Mesenchymal stem cell (in vitro differentiated cells and primary cell): ENCODE results near the gene C12orf50.
"Not testable (repeated sequence)": the region's sequence is repeated elsewhere in the genome, so short reads cannot be mapped to it uniquely, and the experiment has no call there.

ENCODE experiments used
- DNase-seq: peaks from one replicate; pipeline ENCODE4 v3.0.0-alpha.2; 2013
- H2AFZ ChIP-seq: one replicate; pipeline ENCODE4 v1.6.1; 2013; ENCODE audit warnings: low read depth, mild to moderate bottlenecking, control low read depth, inconsistent platforms, low read length, moderate library complexity
- H2AK5ac ChIP-seq: 2 replicates; pipeline ENCODE4 v1.6.1; 2013; ENCODE audit warnings: low read length, moderate library complexity, mild to moderate bottlenecking, inconsistent platforms; ENCODE audit not compliant: severe bottlenecking
- H2BK120ac ChIP-seq: one replicate; pipeline ENCODE4 v1.6.1; 2013; ENCODE audit warnings: low read depth, mild to moderate bottlenecking, inconsistent platforms, low read length, moderate library complexity
- H2BK12ac ChIP-seq, 2 experiments: one replicate each; pipeline ENCODE4 v1.6.1; 2013; ENCODE audit warnings: inconsistent platforms in 2 of 2, low read length in 2 of 2, mild to moderate bottlenecking in 2 of 2, moderate library complexity in 2 of 2, control low read depth in 1 of 2
- H2BK15ac ChIP-seq: one replicate; pipeline ENCODE4 v1.6.1; 2013; ENCODE audit warnings: mild to moderate bottlenecking, low read depth, inconsistent platforms; ENCODE audit not compliant: poor library complexity, severe bottlenecking
- H2BK5ac ChIP-seq: 2 replicates; pipeline ENCODE4 v1.6.1; 2013; ENCODE audit warnings: low read depth, mild to moderate bottlenecking, low read length, control low read depth, inconsistent platforms; ENCODE audit not compliant: poor library complexity, severe bottlenecking
- H3K14ac ChIP-seq, 2 experiments: one replicate each; pipeline ENCODE4 v1.6.1; 2013; ENCODE audit warnings: inconsistent platforms in 2 of 2, low read length in 2 of 2, control low read depth in 1 of 2, mild to moderate bottlenecking in 1 of 2, moderate library complexity in 1 of 2
- H3K18ac ChIP-seq, 2 experiments: one replicate each; pipeline ENCODE4 v1.6.1; 2013; ENCODE audit warnings: inconsistent platforms in 2 of 2, low read length in 2 of 2, control low read depth in 1 of 2, low read depth in 1 of 2, mild to moderate bottlenecking in 1 of 2
- H3K23ac ChIP-seq, 2 experiments: one replicate each; pipeline ENCODE4 v1.6.1; 2013; ENCODE audit warnings: inconsistent platforms in 2 of 2, low read length in 2 of 2, mild to moderate bottlenecking in 2 of 2, moderate library complexity in 2 of 2, control low read depth in 1 of 2
- H3K27ac ChIP-seq: 2 replicates; pipeline ENCODE4 v1.5.1; 2013; ENCODE audit warnings: mild to moderate bottlenecking, moderate library complexity, low read length, control low read depth, inconsistent platforms; ENCODE audit not compliant: poor library complexity, severe bottlenecking
- H3K27me3 ChIP-seq, 2 experiments: 2 replicates each; pipeline versions ENCODE4 v1.6.1 to v1.7.0; 2013; ENCODE audit warnings: low read length in 2 of 2, mild to moderate bottlenecking in 2 of 2, moderate library complexity in 2 of 2, control low read depth in 1 of 2, inconsistent platforms in 1 of 2; ENCODE audit not compliant: control insufficient read depth in 1 of 2, insufficient read depth in 1 of 2
- H3K36me3 ChIP-seq, 2 experiments: 2 replicates each; pipeline versions ENCODE4 v1.6.1 to v1.7.0; 2013; ENCODE audit warnings: low read length in 2 of 2, control low read depth in 1 of 2, inconsistent platforms in 1 of 2, low read depth in 1 of 2, mild to moderate bottlenecking in 1 of 2; ENCODE audit not compliant: insufficient read depth in 2 of 2, control insufficient read depth in 1 of 2
- H3K4ac ChIP-seq, 2 experiments: one replicate each; pipeline ENCODE4 v1.6.1; 2013; ENCODE audit warnings: inconsistent platforms in 2 of 2, low read length in 2 of 2, mild to moderate bottlenecking in 2 of 2, moderate library complexity in 2 of 2, control low read depth in 1 of 2, low read depth in 1 of 2
- H3K4me1 ChIP-seq: 2 replicates; pipeline ENCODE4 v1.6.1; 2013; ENCODE audit warnings: low read depth, low read length, control low read depth; ENCODE audit not compliant: control insufficient read depth, insufficient read depth
- H3K4me2 ChIP-seq: 2 replicates; pipeline ENCODE4 v1.6.1; 2013; ENCODE audit warnings: low read length, mild to moderate bottlenecking, inconsistent platforms; ENCODE audit not compliant: poor library complexity, severe bottlenecking
- H3K4me3 ChIP-seq, 2 experiments: 2 replicates each; pipeline versions ENCODE4 v1.5.1 to v1.7.0; 2013; ENCODE audit warnings: low read length in 2 of 2, mild to moderate bottlenecking in 2 of 2, control low read depth in 1 of 2, low read depth in 1 of 2; ENCODE audit not compliant: insufficient read depth in 1 of 2
- H3K79me1 ChIP-seq: replicated peaks from 2 replicates; pipeline ENCODE4 v1.6.1; 2013; ENCODE audit warnings: mild to moderate bottlenecking, control low read depth, low read length, inconsistent platforms; ENCODE audit not compliant: poor library complexity, severe bottlenecking
- H3K9ac ChIP-seq: 2 replicates; pipeline ENCODE4 v1.7.0; 2013; ENCODE audit warnings: mild to moderate bottlenecking, low read length, moderate library complexity
- H3K9me3 ChIP-seq: 2 replicates; pipeline ENCODE4 v1.7.0; 2013; ENCODE audit warnings: mild to moderate bottlenecking, low read length; ENCODE audit not compliant: control insufficient read depth
- H4K8ac ChIP-seq: one replicate; pipeline ENCODE4 v1.6.1; 2013; ENCODE audit warnings: inconsistent platforms, mild to moderate bottlenecking, low read length, moderate library complexity
- H4K91ac ChIP-seq: one replicate; pipeline ENCODE4 v1.6.1; 2013; ENCODE audit warnings: mild to moderate bottlenecking, low read length, inconsistent platforms
- WGBS: methylation state at CpG from one replicate; pipeline ENCODE4 v1.1.7; 2013; ENCODE audit warnings: mixed read lengths; 5-methylcytosine and 5-hydroxymethylcytosine counted together

Gene C12orf50

DNA sequence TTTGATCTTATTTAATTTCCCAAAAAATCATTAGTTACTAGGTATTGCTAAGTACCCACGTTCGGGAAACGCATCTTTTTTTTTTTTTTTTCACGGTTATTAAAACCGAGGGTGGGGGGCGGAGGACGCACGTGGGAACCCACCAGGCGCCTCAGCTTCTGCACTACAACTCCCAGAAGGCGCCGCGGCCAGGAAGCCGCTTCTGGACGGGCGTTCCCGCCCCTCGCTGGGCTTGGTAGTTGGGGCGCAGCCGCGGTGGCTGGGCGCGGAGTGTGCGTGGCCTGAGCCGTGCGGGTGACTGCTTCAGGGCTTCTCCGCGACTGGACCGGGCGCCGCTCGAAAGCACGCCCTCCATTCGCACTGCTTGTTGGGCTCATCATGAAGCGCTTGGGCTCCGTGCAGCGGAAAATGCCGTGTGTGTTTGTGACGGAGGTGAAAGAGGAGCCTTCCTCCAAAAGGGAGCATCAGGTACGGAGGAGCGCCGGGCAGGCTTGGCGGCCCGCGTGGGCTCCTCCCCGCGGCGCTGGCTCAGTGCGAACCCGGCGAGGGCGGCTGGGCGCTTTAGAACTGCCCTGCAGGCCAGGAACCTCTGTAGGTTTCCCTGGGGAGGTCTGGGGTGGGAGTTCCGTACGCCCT, 6.2 kb upstream of the C12orf50 start:
- H3K27ac ChIP-seq: peak overlapping the region; percentile 67
- H3K23ac ChIP-seq: peak overlapping the region in 1 of 2 experiments; percentile 67
- H3K9ac ChIP-seq: peak overlapping the region; percentile 90
- peak overlapping the region in 1 of 2 experiments; percentile 98 for H3K14ac ChIP-seq
- peak overlapping the region; percentile 87 for H4K8ac ChIP-seq
- H3K27me3 ChIP-seq: no peaks in the 10 kb centered on the region
- H3K18ac ChIP-seq: peak overlapping the region; percentile 84 to 92
- peak overlapping the region in 1 of 2 experiments; percentile 89 for H3K4ac ChIP-seq
- H2BK5ac ChIP-seq: no peak overlapping the region
- no peaks in the 10 kb centered on the region for H3K9me3 ChIP-seq
- peaks cover 0 to 6% of the 10 kb centered on the region in 2 experiments for H3K36me3 ChIP-seq
- no peak overlapping the region for H2AK5ac ChIP-seq
- H2BK12ac ChIP-seq: peak overlapping the region in 1 of 2 experiments; percentile 45
- peak; percentile 91 for DNase-seq
- peak overlapping the region; percentile 52 for H2BK120ac ChIP-seq
- H3K4me3 ChIP-seq: peak overlapping the region; percentile 92 to 95
- H3K4me2 ChIP-seq: peak overlapping the region; percentile 83
- H4K91ac ChIP-seq: peak overlapping the region; percentile 82
- under 1% methylated on average over 51 of the region's 54 CpGs for WGBS
- H2BK15ac ChIP-seq: peak overlapping the region; percentile 77
- peak overlapping the region; percentile 96 for H2AFZ ChIP-seq
- H3K4me1 ChIP-seq: no peaks in the 10 kb centered on the region
- no peaks in the 10 kb centered on the region for H3K79me1 ChIP-seq

- not testable (repeated sequence) for H2BK5ac ChIP-seq, H3K79me1 ChIP-seq, H2AK5ac ChIP-seq, H3K14ac ChIP-seq, H3K23ac ChIP-seq, H4K8ac ChIP-seq, H4K91ac ChIP-seq, H3K27ac ChIP-seq, H2BK15ac ChIP-seq, H2BK120ac ChIP-seq, H2AFZ ChIP-seq, H3K9me3 ChIP-seq, H3K9ac ChIP-seq, H3K18ac ChIP-seq, DNase-seq, H3K4me1 ChIP-seq, H3K36me3 ChIP-seq, H2BK12ac ChIP-seq, H3K4ac ChIP-seq, H3K4me3 ChIP-seq, H3K27me3 ChIP-seq, H3K4me2 ChIP-seq
- 71% methylated on average over 3 of the region's 3 CpGs for WGBS
Measured at GRCh38 chr12:88031161-88031560, 2.0 kb upstream of the C12orf50 start.

- Histone ChIP-seq H3K9ac (no peak overlapping the region), H2BK15ac (no peak overlapping the region), H3K23ac (no peak overlapping the region), H3K4me1 (no peaks in the 10 kb centered on the region), H2AFZ (no peak overlapping the region), H2AK5ac (no peak overlapping the region), H3K27me3 (no peaks in the 10 kb centered on the region), H2BK12ac (no peak overlapping the region), H3K36me3 (no peaks in the 10 kb centered on the region), H3K27ac (no peak overlapping the region), H2BK5ac (no peak overlapping the region), H3K9me3 (no peaks in the 10 kb centered on the region), H2BK120ac (no peak overlapping the region), H4K8ac (no peak overlapping the region), H3K79me1 (no peaks in the 10 kb centered on the region), H3K4me2 (no peak overlapping the region), H3K14ac (no peak overlapping the region), H3K4me3 (no peak overlapping the region), H3K18ac (no peak overlapping the region), H3K4ac (no peak overlapping the region), H4K91ac (no peak overlapping the region)
- DNase-seq: no peak
- 100% methylated on average over 1 of the region's 1 CpG for WGBS
Measured at GRCh38 chr12:88026196-88026595, 3.0 kb downstream of the C12orf50 start.

DNA sequence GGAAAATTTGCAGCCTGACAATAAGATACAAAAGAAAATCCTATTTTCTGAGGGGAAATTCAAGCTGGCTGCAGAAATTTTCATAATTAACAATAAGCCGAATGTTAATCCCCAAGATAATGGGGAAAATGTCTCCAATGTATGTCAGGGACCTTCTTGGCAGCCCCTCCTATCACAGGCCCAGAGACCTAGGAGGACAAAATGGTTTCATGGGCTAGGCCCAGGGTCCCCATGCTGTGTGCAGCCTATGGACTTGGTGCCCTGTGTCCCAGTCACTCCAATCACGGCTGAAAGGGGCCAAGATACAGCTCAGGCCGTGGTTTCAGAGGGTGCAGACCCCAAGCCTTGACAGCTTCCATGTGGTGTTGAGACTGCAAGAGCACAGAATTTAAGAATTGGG, 11.2 kb downstream of the C12orf50 start:
- Histone ChIP-seq H3K9me3 (peaks cover 11% of the 10 kb centered on the region), H2BK15ac (no peak overlapping the region), H3K4me1 (no peaks in the 10 kb centered on the region)

More for the DNA sequence above, 11.2 kb downstream of the C12orf50 start:
- no peak overlapping the region for H2AFZ ChIP-seq
- H3K4me2 ChIP-seq: no peak overlapping the region
- H3K4ac ChIP-seq: no peak overlapping the region
- no peak overlapping the region for H3K27ac ChIP-seq
- DNase-seq: no peak
- no peak overlapping the region for H2AK5ac ChIP-seq
- H3K14ac ChIP-seq: no peak overlapping the region
- H2BK12ac ChIP-seq: no peak overlapping the region
- H3K9ac ChIP-seq: no peak overlapping the region
- H2BK5ac ChIP-seq: no peak overlapping the region
- no peak overlapping the region for H4K8ac ChIP-seq
- no peak overlapping the region for H2BK120ac ChIP-seq
- no peak overlapping the region for H3K4me3 ChIP-seq
- H3K18ac ChIP-seq: no peak overlapping the region
- no peaks in the 10 kb centered on the region for H3K79me1 ChIP-seq
- H3K27me3 ChIP-seq: no peaks in the 10 kb centered on the region
- no peak overlapping the region for H3K23ac ChIP-seq
- WGBS: 70% methylated on average over 3 of the region's 3 CpGs
- H3K36me3 ChIP-seq: no peaks in the 10 kb centered on the region
- H4K91ac ChIP-seq: no peak overlapping the region
